Activated CD8-positive, alpha-beta memory T cell treated with anti-CD3 and anti-CD28 coated beads, Interleukin-2, amount 50 U/mL, for 4 hours (primary cell): ENCODE results near the gene ELAVL2.

Source experiments
- DNase-seq: peaks from one replicate; pipeline ENCODE4 v3.0.0-alpha.2; 2020

ELAVL2 gene

DNA sequence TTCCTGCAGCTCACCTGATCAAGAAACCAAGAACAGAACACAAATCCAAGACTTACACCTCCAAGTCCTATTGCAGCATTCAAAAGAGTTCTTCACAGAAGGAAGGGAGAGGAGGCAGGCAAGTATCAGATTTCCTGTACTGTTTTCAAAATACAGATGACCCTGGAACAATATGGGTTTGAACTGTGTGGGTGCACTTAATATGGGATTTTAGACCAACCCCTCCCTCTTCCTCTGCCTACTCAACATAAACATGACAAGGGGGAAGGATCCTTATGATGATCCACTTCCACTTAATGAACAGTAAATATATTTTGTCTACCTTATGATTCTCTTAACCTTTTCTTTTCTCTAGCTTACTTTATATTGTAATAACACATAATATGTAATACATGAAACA is 104.6 kb downstream of the ELAVL2 start:
- DNase-seq, result no peak

DNA sequence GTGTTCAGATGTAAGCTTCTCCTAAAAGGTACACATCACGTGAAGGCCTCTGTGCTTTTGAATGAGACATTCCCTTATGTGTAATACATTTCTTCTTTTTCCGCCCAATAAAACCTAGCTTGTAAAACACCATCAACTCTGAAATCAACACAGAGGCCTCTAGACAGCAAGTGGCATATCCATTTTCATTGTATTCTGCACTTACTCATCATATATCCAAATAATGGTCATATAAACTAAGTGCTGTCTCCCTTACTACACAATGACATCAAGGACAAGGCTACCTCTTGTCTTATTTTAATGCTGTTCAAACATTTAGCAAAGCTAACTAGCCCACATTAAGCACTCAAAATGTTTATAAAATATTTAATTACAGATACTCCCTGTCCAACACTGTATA is 108.5 kb downstream of the ELAVL2 start:
- no peak for DNase-seq

GRCh38 chr9:23707249-23707648 is 118.8 kb downstream of the ELAVL2 start:
- no peak for DNase-seq

GRCh38 chr9:23702311-23702922 is 123.6 kb downstream of the ELAVL2 start:
- DNase-seq, result no peak

DNA sequence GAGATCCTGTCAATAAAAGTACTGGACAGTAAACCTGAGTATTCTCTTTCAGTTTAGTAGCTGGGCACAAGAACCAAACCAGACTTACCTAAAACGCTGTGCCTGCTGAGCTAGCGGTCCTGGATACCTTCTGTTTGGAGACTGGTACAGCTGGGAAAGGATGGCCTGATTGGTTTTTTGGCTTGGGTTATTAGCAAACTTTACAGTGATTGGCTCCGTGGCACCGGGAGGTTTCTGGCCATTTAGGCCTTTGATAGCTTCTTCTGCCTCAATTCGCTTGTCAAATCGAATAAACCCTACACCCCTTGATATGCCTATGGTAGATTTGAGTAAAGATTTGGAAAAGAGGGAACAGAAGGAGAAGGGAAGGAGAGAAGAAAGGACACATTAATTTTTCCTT is 124.7 kb downstream of the ELAVL2 start:
- no peak for DNase-seq

GRCh38 chr9:23700359-23700758 is 125.7 kb downstream of the ELAVL2 start:
- DNase-seq, result no peak

DNA sequence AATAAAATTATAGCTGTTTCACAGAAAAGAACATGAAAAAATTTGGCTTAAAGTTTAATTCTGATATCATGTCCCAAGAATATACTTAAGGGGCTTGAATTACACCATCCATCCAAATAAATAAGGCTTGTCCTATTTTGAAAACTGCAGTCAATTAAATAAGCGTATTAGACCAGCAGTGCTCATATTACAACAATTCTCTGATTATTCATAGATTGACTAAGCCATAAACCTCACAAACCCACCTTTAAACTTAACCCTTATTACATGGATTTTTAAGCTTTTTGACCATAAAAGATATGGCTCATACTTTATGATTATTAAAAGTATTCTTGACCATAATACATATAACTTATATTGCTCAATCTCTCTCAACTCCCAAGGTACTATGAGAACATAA is 127.9 kb downstream of the ELAVL2 start:
- no peak for DNase-seq

DNA sequence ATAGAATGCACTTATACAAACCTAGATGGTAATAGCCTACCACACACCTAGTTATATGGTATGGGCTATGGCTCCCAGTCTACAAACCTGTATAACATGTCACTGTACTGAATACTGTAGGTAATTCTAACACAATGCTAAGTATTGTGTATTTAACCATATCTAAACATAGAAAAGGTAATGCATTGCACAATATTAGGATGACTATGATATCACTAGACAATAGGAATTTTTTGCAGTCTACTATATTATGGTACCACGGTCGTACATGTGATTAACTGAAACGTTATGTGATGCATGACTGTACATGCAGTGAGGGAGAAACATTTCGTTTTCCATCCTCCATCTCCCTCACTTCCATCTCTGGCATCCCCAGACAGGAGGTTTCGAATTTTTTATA is 130.5 kb downstream of the ELAVL2 start:
- DNase-seq, result no peak

DNA sequence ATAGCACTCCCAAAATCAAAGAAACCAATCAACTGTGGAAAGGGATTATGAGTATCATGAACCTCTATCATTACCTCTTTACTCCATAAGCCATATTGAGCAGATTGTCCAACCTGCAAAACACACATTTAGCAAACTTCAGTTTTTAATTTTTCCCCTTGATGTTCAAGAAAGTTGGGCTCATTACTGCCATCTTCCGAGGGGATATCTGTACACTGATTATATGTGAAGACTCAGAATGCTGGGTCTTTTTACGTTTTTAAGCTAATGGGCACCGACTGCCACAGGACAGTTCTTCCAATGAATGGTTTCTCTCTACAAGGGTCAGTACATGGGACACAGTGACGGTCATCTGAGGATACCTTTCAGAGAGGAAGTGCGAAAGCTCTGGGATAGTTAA is 132.7 kb downstream of the ELAVL2 start:
- no peak for DNase-seq

DNA sequence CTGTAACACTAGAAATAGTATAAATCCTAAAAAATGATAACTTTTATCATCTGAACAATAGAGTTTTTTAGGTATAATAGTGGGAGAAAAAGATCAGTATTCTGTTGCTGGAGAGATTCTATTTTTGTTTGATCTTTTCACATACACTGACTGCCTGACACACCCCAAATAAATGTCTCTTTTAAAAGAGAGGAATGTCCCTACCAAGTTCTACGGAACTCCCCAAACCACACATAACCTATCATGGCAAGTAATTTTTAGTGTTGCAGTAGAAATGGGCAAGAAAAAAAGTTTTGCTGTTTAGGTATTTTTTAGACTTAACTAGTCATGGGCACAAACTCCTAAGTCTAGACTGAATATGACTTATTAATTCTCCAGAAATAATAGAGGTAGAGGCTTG is 139.1 kb downstream of the ELAVL2 start:
- no peak for DNase-seq

DNA sequence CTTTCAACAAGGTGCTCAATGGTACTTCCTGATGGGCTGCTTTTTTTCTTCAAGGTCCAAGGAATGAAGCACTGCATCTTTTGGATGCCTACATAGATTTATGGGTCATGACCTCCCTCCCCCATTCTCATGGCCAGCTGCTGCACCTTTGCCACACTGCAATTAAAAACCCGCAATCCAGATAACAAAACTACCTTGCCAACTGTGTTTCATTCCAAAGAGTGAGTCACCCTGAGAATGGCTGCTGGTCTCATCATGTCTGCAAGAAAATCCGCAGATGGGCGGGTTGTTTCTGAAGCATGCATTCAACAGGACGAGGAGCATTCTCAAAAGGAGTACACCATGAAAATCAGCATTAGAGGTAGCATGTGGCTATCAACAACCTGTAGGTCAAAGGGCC is 139.8 kb downstream of the ELAVL2 start:
- DNase-seq, result no peak

GRCh38 chr9:23683611-23684061 is 142.4 kb downstream of the ELAVL2 start:
- DNase-seq, result no peak

- no peak for DNase-seq
These were observed 143.1 kb downstream of the ELAVL2 start for GRCh38 chr9:23682891-23683431.

GRCh38 chr9:23682352-23682751 is 143.7 kb downstream of the ELAVL2 start:
- no peak for DNase-seq

DNA sequence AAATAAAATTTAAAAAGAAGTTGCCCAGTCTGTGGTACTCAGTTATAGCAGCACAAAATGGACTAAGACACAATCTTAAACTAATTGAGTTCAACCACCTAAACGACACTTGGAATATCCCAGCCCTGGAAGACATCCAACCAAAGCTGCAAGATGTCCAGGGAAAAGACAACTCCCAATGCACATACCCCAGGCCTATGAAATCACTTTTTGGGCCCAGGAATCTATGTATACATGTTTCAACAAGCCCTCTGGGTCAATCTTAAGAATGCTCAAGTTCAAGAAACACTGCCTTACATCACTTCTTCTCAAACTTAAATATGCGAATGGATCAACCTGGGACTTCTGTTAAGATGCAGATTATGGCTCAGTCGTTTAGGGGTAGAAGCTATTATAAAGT is 148.6 kb downstream of the ELAVL2 start:
- DNase-seq, result no peak

DNA sequence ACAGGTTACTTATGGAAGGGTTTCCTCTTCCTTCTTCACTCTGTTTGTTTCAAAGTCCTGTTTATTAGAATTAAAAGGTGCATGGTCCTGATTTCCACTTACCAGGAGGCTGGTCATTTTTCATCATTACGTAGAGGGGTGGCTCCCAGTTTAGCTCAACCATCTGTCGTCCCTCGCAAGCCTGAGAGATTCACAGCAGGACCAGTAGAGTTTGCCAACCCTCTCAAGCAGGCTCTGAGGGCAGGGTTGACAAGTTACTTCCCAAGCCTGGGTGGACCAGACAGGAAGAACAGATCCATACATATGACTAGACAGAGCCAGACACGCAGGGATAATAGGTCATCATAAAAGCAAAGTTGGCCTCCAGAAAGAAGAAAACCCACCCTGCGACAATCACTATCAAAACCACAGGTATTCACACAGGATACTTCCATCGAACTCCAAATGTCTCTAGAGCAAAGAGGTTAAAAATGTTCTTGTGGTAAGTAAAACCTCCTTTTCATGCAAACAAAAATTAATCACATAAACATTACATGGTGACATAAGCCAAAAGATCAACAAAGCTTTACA is 151.9 kb downstream of the ELAVL2 start:
- DNase-seq, result no peak

DNA sequence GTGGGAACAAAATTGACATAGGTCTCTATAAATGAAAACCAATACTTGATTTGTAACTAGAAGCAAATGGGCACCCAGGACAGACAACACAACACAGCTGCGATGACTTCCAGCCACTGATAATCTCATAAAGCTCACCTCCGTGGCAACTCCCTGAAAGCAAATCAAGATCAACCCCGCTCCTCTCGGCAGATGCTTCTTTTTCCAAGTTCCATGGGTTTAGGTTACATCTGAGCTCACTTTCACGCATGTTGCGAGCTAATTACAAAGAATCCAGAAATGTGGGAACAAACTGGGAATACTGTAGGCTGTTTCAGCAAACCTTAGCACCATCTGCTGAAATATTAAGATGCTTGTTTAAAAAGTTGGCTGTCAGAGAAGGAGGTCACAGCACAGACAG is 153.9 kb downstream of the ELAVL2 start:
- DNase-seq, result no peak

- no peak for DNase-seq
These were observed 156.3 kb downstream of the ELAVL2 start for GRCh38 chr9:23669776-23670175.

GRCh38 chr9:23665635-23666034 is 160.4 kb downstream of the ELAVL2 start:
- no peak for DNase-seq

GRCh38 chr9:23665051-23665450 is 161.0 kb downstream of the ELAVL2 start:
- DNase-seq, result no peak

DNA sequence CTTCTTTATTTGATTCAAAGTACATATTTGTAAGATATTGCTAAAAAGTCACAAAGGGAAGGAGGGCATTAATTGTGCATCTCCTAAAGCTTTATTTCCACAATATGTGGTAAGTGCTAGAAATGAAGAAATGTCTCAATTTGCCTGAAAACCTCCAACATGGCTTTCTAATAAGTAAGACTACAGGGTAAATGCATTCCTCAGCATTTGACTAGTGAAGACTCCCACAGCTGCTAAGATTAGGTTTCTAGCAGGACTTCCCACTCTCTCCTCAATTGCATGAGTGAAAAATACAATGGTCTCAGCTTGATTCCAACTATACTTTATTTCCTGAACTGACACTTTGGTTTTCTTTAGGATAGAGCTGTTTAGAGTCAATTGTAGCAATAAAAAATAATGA is 162.1 kb downstream of the ELAVL2 start:
- no peak for DNase-seq

- no peak for DNase-seq
These were observed 162.5 kb downstream of the ELAVL2 start for GRCh38 chr9:23663536-23663935.

GRCh38 chr9:23663125-23663524 is 162.9 kb downstream of the ELAVL2 start:
- no peak for DNase-seq

- no peak for DNase-seq
These were observed 163.7 kb downstream of the ELAVL2 start for GRCh38 chr9:23662320-23662719.
